Embryonic facial prominence (tissue), 1 donor: ENCODE data around the gene MRPS12.

Experiments used
- DNase-seq: peaks from one replicate; pipeline ENCODE4 v3.0.0-alpha.2; 2016; ENCODE audit errors: extremely low spot score

MRPS12 gene

GRCh38 chr19:38975214-38975860, 44.6 kb downstream of the MRPS12 start, which contains the start of gene FBXO17:
TSS of gene FBXO17 (minus strand) at chr19:38975742. CDS start at chr19:38950319, 25,423 bp downstream.
- no peak for DNase-seq

GRCh38 chr19:38975861-38976271, 45.1 kb downstream of the MRPS12 start:
- DNase-seq = no peak

GRCh38 chr19:38977445-38978325, 46.9 kb downstream of the MRPS12 start:
- no peak for DNase-seq

GRCh38 chr19:38978326-38978689, 47.6 kb downstream of the MRPS12 start:
- no peak for DNase-seq

GRCh38 chr19:38979812-38980211, 49.1 kb downstream of the MRPS12 start:
- no peak for DNase-seq

GRCh38 chr19:38980583-38981374, 50.0 kb downstream of the MRPS12 start:
- DNase-seq = no peak
